Activated naive CD4-positive, alpha-beta T cell (primary cell): ENCODE results near the gene KRTCAP2.
A peak's percentile ranks its signal among the peaks of the same experiment; 100 is the strongest.

Experiments
- DNase-seq, 4 experiments: peaks; one replicate each; lab custom pipeline; 2025; lab: John Stamatoyannopoulos, UW

Gene KRTCAP2

DNA sequence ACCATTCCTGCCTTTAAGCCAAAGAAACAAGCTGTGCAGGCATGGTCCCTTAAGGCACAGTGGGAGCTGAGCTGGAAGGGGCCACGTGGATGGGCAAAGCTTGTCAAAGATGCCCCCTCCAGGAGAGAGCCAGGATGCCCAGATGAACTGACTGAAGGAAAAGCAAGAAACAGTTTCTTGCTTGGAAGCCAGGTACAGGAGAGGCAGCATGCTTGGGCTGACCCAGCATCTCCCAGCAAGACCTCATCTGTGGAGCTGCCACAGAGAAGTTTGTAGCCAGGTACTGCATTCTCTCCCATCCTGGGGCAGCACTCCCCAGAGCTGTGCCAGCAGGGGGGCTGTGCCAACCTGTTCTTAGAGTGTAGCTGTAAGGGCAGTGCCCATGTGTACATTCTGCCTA lies 38.8 kb downstream of the KRTCAP2 start:
- no peak for DNase-seq

DNA sequence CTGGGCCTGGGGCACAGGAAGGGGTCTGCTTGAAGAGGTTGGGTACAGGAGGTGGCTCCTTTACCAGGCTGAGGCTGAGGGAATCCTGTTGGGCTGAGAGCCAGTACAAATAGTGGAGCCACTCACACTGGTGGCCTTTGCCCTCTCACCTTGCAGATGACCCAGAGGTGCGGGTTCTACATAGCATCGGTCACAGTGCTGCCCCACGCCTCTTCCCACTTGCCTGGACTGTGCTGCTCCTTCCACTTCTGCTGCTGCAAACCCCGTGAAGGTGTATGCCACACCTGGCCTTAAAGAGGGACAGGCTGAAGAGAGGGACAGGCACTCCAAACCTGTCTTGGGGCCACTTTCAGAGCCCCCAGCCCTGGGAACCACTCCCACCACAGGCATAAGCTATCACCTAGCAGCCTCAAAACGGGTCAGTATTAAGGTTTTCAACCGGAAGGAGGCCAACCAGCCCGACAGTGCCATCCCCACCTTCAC lies 39.3 kb downstream of the KRTCAP2 start:
- no peak for DNase-seq

DNA sequence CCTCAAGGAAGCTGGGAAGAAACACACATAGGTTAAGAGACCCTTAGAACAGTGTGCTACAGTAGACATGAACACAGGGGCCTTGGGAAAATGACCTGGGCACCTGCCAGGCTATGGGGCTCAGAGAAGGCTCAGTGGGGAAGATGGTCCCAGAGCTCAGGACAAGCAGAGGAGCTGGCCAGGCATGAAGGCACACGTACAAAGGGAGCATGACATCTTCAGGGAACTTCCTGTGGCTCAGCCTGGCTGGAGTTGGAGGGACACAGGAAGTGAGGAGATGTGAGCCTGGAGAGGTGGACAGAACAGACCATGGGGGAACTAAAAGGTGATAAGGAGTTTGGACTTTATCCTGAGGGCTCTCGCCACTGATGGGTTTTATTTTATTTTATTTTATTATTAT lies 41.2 kb downstream of the KRTCAP2 start:
- DNase-seq = no peak

DNA sequence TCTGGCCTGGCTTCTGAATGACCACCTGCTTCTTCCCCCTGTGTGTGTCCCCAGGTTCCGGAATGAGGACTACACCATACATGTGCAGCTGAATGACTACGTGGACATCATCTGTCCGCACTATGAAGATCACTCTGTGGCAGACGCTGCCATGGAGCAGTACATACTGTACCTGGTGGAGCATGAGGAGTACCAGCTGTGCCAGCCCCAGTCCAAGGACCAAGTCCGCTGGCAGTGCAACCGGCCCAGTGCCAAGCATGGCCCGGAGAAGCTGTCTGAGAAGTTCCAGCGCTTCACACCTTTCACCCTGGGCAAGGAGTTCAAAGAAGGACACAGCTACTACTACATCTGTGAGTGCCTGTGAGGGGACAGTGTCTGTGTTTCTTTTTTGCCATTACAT lies 41.8 kb downstream of the KRTCAP2 start:
- no peak for DNase-seq

DNA sequence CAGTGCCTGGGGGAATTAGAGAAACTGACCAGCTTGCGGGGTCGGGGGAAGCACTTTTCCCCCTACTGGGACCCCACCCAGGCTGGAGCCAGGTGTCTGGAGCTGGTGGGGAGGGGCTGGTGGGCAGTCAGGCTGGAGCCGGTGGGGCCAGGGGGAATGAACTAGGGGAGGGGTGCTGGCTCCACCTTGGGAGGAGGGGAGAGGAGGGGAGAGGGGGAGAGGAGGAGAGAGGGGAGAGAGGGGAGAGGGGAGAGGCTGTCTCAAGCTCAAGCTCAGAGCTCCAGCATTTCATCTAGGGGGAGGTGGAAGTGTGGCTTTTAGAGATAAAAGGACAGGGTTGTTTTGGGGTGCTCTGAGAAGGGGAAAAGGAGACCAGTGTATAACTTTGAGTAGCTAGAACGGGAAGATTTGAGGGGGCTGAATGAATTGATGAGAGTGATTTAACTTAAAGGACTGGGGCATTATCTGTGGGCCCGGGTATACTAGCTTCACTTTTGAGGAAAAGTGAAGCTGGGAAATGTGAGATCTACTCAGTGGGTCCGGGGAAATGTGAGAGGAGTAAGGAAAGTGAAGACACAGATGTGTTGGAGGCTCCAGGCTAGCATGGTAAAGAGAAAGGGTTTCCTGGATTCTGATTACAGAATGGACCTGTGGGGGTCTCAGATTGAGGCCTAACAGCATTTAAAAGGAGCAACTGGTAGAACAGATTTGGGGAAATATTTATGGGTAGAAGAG lies 42.7 kb downstream of the KRTCAP2 start:
- no peak for DNase-seq

DNA sequence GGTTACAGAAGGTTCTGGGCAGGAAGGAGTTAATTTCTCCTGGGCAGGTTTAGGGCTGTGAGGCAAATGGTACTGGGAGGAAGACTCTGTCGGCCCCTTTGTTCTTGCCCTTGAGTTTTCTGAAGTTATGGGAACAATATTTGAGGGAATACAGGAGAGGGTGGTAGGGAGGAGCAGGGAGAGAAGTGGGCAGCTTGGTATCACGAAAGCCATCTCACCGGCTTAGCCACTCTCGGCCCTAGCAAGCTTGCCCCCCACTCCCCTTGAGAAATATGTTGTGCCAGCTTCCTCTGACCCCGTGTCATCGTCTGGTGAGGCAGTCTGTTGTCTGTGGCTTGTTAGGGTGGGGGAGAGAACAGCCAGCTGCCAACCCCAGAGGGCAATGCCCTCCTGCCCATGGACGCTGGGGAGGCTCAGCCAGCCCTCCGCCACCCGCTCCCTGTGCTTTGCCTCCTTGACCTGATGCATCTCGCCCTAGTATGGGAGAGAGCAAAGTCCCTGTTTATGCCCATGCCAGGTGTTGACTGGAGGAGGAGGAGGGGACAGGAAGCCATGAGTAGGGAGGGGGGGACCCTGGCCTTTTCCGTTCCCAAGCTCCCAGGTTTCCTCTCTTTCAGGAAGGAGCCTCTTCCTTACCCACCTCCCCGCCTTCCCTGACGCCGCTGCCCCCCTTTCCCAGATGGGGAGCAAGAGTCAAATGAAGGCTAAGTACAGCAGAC lies 44.2 kb downstream of the KRTCAP2 start:
- DNase-seq = no peak

DNA sequence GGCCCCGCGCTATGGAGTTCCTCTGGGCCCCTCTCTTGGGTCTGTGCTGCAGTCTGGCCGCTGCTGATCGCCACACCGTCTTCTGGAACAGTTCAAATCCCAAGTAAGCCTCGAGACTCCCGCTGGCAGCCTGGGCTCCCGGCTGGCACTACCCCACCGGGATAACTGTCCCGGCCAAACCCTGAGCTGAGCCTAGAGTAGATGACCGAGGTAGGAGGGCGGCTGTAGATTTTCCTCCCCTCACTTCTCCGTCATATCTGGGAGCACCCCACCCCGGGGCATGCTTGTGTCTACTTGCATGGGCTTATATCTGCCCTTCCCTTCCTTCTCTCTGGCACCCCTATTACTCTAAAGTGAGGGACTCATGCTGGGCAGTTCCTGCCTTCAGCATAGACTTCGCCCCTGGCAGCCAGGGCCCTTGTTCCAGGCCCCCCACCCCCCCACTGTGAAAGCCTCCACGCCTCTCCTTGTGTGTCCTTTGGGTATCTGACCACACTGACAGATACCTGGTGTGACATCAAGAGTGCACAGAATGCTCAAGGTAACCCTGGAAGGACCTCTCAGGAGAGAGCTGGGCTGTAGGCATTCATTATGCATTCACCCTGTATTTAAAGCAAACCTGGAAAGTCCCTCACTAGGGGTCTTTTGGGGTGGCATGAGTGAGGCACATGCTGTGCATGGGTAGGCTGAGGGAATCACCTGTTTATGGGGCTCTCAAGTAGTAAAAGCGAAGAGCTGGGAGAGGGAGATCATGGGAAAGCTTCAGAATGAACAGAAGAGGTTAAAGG lies 44.9 kb downstream of the KRTCAP2 start:
- no peak for DNase-seq

DNA sequence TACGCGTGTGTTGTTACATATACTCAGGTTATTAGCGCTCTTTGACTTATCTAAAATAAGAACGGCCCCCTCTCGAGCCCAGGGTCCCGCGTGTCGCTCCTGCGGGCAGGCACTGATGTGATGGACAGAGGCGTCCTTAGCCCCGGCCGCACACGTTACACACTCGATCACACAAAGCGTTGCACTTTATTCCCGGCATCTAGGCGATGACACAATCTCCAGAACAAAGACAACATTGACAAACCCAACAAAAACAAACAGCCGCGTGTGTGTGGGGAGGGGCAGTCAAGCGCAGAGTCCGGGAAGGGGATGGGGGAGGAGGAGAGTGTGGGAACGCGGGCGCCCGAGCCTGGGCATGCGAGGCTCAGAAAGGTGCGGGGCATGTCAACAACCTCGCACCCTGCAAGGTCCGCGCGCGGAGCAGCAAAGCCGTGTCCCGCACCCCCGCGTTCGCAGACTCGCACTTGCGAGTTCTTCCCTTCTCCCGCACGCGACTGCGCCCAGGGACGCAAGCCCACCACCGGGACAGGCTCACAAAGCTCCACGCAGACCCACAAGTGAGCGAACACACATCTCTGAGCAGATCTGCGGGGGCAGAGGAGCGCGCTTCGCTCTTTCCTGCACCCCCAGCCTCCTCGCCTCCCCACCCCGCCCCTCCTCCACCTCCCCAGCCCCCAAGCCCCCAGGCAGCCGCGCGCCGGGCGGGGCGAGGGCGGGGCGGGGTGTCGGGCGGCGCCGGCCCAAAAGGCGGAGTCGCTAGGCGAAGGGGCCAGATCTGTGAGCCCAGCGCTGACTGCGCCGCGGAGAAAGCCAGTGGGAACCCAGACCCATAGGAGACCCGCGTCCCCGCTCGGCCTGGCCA lies 45.8 kb downstream of the KRTCAP2 start, which contains the start of gene EFNA1:
TSS of gene EFNA1 (plus strand) at position 772 of the 862 bp plus-strand sequence. CDS start 102 bp downstream, outside the sequence.
- DNase-seq = peak in 1 of 4 experiments; percentile 45

DNA sequence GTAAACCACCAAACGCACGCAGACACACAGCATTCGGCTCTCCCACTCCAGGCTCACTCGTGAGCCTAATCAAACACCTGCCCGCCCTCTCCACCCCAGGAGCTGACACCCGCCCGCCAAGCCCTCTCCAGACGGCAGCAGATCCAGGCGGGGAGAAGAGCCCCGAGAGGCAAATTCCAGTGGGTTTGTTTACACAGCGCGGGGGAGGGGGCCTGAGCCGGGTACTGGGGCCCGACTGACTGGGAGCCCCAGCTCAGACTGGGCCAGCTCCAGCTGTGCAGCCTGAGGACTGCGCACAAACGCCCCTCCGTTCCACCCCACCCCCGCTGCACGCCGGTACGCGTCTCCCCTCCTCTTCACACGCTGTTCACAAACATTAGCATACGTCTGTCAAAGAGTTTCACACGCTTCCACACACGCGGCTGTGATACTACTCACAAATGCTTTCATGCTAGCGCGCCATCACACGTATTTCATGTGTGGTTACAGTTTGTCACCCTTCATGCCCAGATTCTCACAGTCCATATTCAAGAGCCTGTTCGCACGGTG lies 46.5 kb downstream of the KRTCAP2 start:
- peak in 1 of 4 experiments; percentile 28 for DNase-seq

DNA sequence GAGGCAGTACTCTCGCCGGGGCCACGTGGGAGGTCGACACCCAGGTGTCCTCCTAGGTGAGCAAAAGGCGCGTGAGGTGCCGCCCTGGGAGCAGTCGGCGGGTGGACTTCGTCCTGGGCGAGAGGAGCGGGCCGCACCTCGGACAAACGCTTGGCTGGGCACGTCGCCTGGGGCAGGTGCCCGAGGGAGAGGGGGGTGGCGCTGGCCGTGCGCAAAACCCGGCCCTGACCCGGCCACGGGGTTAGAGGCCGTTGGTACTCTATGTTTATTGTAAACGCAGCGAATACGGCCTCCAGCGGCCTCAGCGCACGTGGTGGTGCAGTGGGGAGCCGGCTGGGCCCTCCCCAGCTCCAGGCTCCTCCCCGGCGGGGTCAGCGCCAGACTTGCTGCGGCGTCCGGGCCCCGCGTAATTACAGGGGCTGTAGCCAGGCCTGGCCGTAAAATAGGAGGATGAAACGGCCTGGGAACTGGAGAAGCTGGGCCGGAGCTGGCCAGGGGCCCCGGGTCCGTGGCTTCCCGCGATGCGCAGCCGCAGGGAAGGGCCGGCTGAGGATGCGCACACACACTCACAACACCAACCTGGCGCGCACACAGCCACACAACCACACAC lies 47.1 kb downstream of the KRTCAP2 start:
- no peak for DNase-seq

DNA sequence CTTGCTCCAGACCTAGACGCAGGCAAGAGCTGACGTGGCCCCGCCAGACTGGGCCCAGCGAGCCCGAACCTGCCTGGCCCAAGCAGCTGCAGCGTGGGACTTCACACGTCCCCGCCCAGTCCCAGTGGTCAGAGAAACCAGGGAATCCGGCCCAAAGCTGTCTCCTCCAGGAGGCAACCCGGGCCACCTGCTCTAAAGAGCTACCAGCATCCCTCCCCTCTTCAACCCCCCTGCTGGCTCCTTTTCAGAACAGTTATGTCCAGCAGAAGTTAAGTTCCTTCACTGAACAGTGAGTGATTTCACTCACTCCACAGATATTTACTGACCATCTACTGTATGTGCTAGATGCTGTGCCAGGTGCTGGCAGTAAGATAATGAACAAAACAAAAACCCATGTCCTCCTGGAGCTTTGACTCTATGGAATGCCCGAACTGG lies 47.6 kb downstream of the KRTCAP2 start:
- DNase-seq = no peak

DNA sequence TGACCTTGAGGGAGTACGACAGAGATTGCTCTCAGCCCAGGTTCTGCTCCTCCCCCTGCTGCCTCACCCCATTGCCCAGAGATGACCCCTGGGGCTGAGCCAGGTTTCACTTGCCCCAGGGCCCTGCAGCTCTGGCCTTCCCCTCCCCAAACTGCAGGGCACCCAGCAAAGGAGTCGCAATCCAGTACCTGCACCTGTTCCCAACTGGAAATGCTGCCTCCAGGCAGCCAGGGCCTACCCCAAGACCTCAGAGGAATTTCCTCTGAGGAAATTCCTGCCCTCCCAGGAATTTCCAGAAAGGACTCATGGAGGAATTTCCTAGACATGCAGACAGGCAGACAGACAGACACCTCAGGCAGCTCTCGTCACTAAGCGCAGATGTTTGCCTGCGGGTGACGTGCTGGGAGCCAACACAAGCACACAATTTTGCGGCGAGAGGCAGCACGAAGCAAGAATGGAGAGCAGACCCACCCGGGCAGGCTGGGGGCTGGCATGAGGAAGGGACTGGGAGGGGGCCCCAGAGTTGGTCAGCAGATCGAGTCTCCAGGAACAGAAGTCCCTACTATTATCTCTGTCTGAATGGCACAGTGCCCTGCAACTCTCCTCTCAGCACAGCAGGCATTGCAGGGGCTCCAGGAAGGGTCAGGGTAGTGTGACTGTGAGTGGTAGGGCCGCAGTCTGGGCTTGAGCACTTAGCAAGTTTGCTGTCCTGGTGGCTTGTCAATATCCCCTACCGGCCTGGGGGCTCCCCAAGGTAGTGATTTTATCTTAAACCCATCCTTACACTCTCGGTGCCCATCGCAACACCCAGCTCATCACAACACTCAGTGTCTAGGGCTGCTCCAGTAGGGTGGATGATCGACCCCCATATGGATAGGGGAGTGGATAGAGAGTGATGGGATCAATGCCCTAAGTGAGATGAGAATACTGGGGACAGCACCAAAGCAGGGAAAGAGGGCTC lies 48.3 kb downstream of the KRTCAP2 start:
- DNase-seq = no peak

DNA sequence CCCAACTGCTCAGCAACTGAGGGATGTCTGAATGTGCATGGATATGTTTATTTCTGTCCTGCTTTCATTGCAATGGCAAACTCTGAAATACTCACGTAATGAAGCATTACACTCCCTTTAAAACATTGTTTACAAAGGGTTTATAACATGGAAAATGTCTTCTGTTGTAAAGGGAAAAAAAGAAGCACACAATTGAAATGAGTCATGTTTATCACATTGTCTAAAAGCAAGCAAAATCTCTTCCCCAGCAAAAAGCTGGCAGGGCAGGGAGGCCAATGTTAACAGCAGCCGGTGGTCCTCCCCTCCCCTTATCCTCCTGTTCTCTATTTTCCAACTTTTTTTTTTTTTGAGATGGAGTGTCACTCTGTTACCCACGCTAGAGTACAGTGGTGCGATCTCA lies 49.3 kb downstream of the KRTCAP2 start:
- DNase-seq = no peak

DNA sequence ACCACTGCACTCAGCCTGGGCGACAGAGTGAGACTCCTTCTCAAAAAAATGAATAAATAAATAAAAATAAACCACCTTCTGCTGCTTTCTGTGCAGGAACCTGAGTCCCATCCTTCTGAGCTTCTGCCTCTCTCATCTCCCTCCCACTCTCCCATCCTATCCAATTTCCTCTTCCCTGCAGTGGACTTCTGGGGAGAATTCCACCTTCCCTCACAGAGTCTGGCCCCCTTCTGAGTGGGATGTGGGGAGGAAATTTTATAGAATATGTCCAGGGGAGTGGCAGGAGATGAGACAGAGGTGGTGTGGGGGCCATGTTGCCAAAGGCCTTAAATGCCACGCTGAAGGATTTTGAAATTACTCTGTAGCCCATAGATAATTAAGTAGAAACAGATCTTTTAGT lies 50.8 kb downstream of the KRTCAP2 start:
- DNase-seq = no peak

DNA sequence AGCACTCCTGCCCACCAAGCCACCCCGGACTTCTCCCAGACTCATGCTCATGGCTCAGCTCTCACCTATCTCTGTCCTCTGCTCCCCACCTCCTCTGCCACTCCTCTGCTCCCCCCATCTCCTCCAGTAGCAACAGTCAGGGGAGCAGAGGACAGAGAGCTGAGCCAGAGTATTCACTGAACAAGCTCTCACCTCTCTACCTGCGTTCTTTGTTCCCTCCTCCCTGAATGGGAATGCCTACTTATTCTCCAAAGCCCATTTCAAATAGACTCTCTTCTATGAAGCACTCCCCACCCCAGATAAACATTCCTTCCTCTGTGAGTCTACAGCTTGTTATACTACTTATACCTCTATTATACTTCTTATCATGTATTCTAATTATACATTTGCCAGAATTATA lies 51.9 kb downstream of the KRTCAP2 start:
- DNase-seq = no peak

DNA sequence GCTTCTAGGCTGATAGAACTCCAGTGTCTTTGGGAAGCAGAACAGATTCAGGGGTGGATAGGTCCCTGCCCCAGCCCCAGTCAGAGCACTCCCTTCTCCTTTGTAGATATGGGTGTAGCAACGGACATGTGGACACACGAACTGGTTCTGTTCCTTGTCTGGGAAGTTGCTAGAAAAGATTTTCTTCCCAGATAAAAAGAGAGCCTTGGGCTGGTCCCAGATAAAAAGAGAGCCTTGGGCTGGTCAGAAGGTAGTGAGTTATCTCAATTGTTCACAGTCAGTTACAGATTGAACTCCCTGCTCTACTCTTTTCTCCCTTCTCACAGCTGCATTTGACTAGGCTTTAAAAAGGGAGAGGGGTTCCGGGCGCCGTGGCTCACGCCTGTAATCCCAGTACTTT lies 52.9 kb downstream of the KRTCAP2 start:
- DNase-seq = no peak
